Testis (tissue), 3 donors: ENCODE data around the gene RIMS1. TPM values are rescaled to one million over a fixed set of nuclear protein-coding genes. Genes with fewer than 3 reads are reported as not detected.

Experiments used
- DNase-seq: peaks from one replicate; pipeline ENCODE4 v3.0.0-alpha.2; 2019
- H3K27ac ChIP-seq, 2 donors: fragments of 200-600 bp; sonication (generic); one replicate each; pipeline ENCODE4 v1.5.1; 2019
- H3K27me3 ChIP-seq: fragments of 200-600 bp; sonication (generic); one replicate; pipeline ENCODE4 v1.5.1; 2019
- H3K36me3 ChIP-seq: fragments of 200-600 bp; sonication (generic); one replicate; pipeline ENCODE4 v1.5.1; 2017; ENCODE audit warnings: low read depth; ENCODE audit errors: missing control alignments
- H3K4me1 ChIP-seq: fragments of 200-600 bp; sonication (generic); one replicate; pipeline ENCODE4 v1.5.1; 2019
- H3K4me3 ChIP-seq, 2 donors: fragments of 200-600 bp; sonication (generic); one replicate each; pipeline ENCODE4 v1.5.1; 2017 to 2019
- H3K9me3 ChIP-seq: fragments of 200-600 bp; sonication (generic); one replicate; pipeline ENCODE4 v1.5.1; 2017
- POLR2A ChIP-seq: fragments of 450-650 bp; IDR thresholded peaks from one replicate; pipeline ENCODE4 v1.6.1; 2017; ENCODE audit warnings: antibody characterized with exemption, mild to moderate bottlenecking, moderate library complexity
- WGBS, 2 donors: methylation state at CpG; one replicate each; pipeline ENCODE4 v1.1.5; 2018; 5-methylcytosine and 5-hydroxymethylcytosine counted together
- intact Hi-C: fragments of 100-400 bp; cut with DNase I; formaldehyde crosslinking; loops from one replicate; pipeline ENCODE4 v1.15.1; 2023; ENCODE audit warnings: low total_unique reads
- polyA plus RNA-seq: library from polyadenylated mRNA; stranded (reverse); fragments of 350-450 nt; fragmentation: Illumina TruSeq; extraction: RNeasy Lipid Tissue Mini Kit (QIAGEN cat#74804); gene quantifications from one replicate; pipeline ENCODE4 v1.2.3, GENCODE V29; 2014; ENCODE audit warnings: low read depth, low replicate concordance; ENCODE audit not compliant: insufficient read depth
- total RNA-seq, 2 donors: library from RNA; depleted of rRNA; stranded (reverse); fragments of >200 nt; gene quantifications; one replicate each; pipeline ENCODE4 v1.2.3, GENCODE V29; 2016
- TF ChIP-seq, protein P1 (sequence below), 3 experiments: fragments of 450-650 bp in 2 of 3; fragments of 200-600 bp in 1 of 3; sonication (generic) in 1 of 3; IDR thresholded peaks; one replicate each; pipeline ENCODE4 v1.5.1; 2016 to 2019; ENCODE audit warnings: antibody characterized with exemption in 3 of 3, mild to moderate bottlenecking in 2 of 3, moderate library complexity in 1 of 3

The RIMS1 gene
- total and polyA plus RNA-seq, 3 donors from 2014 or later = 10.0 to 40.9 (median 40.6) TPM

DNA sequence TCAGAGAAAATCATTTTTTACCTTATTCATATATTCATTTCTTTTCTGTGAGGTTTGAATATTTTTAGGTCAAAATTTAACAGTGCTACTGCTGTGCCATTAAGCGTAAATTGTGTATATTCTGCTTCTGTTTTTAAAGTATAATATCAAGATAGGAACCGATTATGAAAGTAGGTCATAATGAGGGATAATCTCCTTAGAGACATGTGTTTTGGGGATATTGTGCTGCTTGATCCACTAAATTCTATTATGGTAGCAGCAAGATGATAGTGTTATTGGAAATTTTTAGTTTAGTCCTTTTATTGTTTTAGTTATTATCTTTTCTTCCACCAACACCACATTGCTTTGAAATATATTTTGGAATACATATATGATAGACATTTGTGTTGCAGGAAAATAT is 244.0 kb downstream of the RIMS1 start:
- Histone ChIP-seq H3K9me3 (no peaks in the 10 kb centered on the region), H3K27ac (no peak overlapping the region), H3K4me3 (no peak overlapping the region), H3K27me3 (no peaks in the 10 kb centered on the region), H3K4me1 (no peaks in the 10 kb centered on the region), H3K36me3 (no peaks in the 10 kb centered on the region)
- DNase-seq = no peak
- 88 to 91% methylated on average over 2 of the region's 2 CpGs for WGBS, 2 donors
- intact Hi-C loops = no loop called here
- no peak for TF ChIP-seq POLR2A
- TF ChIP-seq, protein P1, sequence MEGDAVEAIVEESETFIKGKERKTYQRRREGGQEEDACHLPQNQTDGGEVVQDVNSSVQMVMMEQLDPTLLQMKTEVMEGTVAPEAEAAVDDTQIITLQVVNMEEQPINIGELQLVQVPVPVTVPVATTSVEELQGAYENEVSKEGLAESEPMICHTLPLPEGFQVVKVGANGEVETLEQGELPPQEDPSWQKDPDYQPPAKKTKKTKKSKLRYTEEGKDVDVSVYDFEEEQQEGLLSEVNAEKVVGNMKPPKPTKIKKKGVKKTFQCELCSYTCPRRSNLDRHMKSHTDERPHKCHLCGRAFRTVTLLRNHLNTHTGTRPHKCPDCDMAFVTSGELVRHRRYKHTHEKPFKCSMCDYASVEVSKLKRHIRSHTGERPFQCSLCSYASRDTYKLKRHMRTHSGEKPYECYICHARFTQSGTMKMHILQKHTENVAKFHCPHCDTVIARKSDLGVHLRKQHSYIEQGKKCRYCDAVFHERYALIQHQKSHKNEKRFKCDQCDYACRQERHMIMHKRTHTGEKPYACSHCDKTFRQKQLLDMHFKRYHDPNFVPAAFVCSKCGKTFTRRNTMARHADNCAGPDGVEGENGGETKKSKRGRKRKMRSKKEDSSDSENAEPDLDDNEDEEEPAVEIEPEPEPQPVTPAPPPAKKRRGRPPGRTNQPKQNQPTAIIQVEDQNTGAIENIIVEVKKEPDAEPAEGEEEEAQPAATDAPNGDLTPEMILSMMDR (IDR thresholded peaks at IDR 0.05) = no peak

DNA sequence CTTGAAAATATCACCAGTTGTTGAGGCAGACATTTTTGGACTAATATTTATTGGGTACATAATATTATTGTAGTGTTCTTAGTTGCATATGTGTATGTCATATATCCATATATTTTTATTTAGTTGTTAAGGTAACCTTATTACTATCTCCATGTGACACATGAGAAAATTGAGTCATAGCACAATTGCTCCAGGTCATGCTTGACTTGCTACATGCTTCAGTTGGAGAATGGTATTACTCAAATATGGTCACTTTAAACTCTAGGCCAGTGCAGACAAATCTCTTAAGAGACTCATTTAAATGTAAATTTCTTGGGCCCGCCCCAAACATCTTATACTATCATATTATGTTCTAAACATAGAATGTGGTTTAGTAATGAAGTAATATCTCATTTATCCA is 246.1 kb downstream of the RIMS1 start:
- TF ChIP-seq, protein P1 (IDR thresholded peaks at IDR 0.05) = no peak
- TF ChIP-seq POLR2A = no peak
- Histone ChIP-seq H3K4me1 (no peaks in the 10 kb centered on the region), H3K27me3 (no peaks in the 10 kb centered on the region), H3K27ac (no peak overlapping the region), H3K4me3 (no peak overlapping the region), H3K36me3 (no peaks in the 10 kb centered on the region), H3K9me3 (no peaks in the 10 kb centered on the region)
- 89 to 97% methylated on average over 1 of the region's 1 CpG for WGBS, 2 donors
- intact Hi-C loops = no loop called here
- no peak for DNase-seq

DNA sequence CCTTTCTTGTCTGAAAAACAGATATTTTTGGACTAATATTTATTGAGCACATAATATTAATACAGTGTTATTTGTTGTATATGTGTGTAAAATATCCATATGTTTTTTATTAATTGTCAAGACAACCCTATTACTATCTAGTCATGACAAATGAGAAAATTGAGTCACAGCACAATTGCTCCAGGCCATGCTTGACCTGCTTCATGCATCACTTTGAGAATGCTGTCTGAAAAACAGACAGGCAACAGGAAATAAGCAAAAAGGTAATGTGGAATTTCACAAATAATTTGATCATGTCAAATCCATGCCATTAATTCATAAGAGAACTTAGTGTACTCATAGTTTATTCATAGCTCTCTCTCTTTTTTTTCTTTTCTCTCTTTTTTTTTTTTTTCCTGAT is 246.5 kb downstream of the RIMS1 start:
- Histone ChIP-seq H3K4me1 (no peaks in the 10 kb centered on the region), H3K27me3 (no peaks in the 10 kb centered on the region), H3K9me3 (no peaks in the 10 kb centered on the region), H3K27ac (no peak overlapping the region), H3K4me3 (no peak overlapping the region), H3K36me3 (no peaks in the 10 kb centered on the region)
- no peak for DNase-seq
- TF ChIP-seq, protein P1 (IDR thresholded peaks at IDR 0.05) = no peak
- no peak for TF ChIP-seq POLR2A
- intact Hi-C loops = no loop called here

DNA sequence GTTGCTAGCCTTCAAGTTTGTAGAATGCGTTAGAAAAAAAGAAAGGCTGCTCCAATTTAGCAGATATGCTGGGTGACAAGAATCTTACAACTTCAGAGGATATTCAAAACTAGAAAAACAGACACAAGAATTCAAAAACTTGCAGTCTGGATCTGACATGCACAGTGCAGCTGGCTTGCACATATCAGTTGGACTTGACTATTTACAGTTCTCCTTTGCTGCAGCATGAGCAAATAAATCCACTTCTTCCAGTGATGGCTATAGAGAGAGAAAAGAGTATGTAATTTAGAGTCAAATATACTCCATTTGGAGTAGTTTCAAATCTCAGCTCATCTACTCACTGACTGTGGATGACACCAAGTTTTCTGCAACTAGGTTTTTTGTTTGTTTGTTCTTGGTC is 247.0 kb downstream of the RIMS1 start:
- Histone ChIP-seq H3K36me3 (no peaks in the 10 kb centered on the region), H3K27ac (no peak overlapping the region), H3K27me3 (no peaks in the 10 kb centered on the region), H3K9me3 (no peaks in the 10 kb centered on the region), H3K4me3 (no peak overlapping the region), H3K4me1 (no peaks in the 10 kb centered on the region)
- TF ChIP-seq, protein P1 (IDR thresholded peaks at IDR 0.05) = no peak
- TF ChIP-seq POLR2A = no peak
- intact Hi-C loops = no loop called here
- 73 to 81% methylated on average over 1 of the region's 1 CpG for WGBS, 2 donors
- no peak for DNase-seq

DNA sequence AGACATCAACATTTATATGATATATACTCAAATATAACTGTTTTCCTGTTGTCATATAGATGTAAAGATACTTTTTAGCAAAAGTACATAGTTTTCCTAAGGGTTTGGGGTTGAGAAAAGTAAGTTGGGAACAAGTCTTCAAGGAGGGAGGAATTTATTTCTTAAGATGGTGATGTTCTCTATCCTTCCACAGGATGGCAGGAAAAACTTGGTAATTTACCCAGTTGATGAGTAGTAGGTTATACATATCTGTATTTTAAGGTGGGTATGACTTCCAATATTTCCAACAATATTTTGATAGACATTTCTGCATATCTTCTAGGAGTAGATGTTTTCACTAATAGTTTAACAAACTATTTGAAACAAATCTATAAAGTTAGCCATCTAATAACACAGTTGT is 254.4 kb downstream of the RIMS1 start:
- DNase-seq = no peak
- H3K4me1 ChIP-seq = no peaks in the 10 kb centered on the region
- no peak for TF ChIP-seq POLR2A
- TF ChIP-seq, protein P1 (IDR thresholded peaks at IDR 0.05) = no peak
- H3K27ac ChIP-seq = no peak overlapping the region
- intact Hi-C loops = no loop called here
- H3K4me3 ChIP-seq = no peak overlapping the region
- H3K27me3 ChIP-seq = no peaks in the 10 kb centered on the region
- H3K9me3 ChIP-seq = no peaks in the 10 kb centered on the region
- H3K36me3 ChIP-seq = no peaks in the 10 kb centered on the region
